ENCODE data around the gene ENPP5.

DNA sequence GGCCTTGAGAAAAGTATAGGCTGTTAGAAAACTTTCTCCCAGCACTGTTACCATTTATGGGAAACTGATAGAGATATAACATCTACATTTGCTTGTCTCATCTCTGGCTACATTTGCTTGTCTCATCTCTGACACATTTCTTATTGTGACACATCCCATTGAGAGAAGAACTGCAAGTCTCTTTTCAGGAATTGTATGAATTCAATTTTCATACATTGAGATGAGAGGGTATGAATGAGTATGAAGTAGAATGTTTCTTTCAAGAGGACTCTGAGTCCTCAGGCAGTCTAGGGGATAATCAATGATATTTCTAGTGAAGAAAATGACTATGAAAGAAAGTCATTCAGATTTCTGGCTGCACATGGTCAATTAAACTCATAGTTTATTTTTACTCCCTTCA lies 37.5 kb upstream of the ENPP5 start:
- TF ChIP-seq, protein P1, sequence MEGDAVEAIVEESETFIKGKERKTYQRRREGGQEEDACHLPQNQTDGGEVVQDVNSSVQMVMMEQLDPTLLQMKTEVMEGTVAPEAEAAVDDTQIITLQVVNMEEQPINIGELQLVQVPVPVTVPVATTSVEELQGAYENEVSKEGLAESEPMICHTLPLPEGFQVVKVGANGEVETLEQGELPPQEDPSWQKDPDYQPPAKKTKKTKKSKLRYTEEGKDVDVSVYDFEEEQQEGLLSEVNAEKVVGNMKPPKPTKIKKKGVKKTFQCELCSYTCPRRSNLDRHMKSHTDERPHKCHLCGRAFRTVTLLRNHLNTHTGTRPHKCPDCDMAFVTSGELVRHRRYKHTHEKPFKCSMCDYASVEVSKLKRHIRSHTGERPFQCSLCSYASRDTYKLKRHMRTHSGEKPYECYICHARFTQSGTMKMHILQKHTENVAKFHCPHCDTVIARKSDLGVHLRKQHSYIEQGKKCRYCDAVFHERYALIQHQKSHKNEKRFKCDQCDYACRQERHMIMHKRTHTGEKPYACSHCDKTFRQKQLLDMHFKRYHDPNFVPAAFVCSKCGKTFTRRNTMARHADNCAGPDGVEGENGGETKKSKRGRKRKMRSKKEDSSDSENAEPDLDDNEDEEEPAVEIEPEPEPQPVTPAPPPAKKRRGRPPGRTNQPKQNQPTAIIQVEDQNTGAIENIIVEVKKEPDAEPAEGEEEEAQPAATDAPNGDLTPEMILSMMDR (IDR thresholded peaks at IDR 0.05; ENCODE audit: low read length) = no peak
- TF ChIP-seq EZH2 (IDR thresholded peaks at IDR 0.05; ENCODE audit: borderline replicate concordance, low read length) = no peak

All from OCI-LY1 (cell line).